ENCODE results near the gene G3BP2.

DNA sequence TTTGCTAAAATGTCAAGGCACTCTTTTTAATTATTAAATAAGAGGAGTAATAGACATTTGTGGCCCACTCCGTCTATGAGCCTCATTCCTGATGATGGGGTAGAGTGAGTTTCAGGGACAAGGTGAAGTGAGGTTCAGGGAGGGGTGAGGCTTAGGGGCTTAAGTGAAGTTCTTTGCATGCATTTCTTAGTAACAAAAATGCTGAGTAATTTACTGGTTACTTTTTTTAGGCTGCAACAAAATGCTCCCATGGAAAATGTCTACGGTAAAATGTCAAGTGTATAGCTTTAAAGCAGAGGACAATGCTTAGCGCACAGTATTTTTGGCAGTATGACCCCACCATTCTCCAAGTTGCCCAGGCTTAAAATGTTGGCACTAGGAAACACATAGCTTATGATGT, 49.2 kb upstream of the G3BP2 start:
- TF ChIP-seq, protein P1, sequence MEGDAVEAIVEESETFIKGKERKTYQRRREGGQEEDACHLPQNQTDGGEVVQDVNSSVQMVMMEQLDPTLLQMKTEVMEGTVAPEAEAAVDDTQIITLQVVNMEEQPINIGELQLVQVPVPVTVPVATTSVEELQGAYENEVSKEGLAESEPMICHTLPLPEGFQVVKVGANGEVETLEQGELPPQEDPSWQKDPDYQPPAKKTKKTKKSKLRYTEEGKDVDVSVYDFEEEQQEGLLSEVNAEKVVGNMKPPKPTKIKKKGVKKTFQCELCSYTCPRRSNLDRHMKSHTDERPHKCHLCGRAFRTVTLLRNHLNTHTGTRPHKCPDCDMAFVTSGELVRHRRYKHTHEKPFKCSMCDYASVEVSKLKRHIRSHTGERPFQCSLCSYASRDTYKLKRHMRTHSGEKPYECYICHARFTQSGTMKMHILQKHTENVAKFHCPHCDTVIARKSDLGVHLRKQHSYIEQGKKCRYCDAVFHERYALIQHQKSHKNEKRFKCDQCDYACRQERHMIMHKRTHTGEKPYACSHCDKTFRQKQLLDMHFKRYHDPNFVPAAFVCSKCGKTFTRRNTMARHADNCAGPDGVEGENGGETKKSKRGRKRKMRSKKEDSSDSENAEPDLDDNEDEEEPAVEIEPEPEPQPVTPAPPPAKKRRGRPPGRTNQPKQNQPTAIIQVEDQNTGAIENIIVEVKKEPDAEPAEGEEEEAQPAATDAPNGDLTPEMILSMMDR (conservative IDR thresholded peaks at IDR 0.05 in 1 of 2, IDR thresholded peaks at IDR 0.05 in 1 of 2; ENCODE audit: extremely low read depth in 1 of 2, insufficient read depth in 1 of 2, low read depth in 1 of 2, low read length in 2 of 2): no peak
- no peak for TF ChIP-seq EZH2 (IDR thresholded peaks at IDR 0.05; ENCODE audit: borderline replicate concordance, low read length)

All from mammary epithelial cell (primary cell).